GM23248 (cell line): Measurements from ENCODE around the gene RNF130. TPM values are rescaled to one million over a fixed set of nuclear protein-coding genes. Genes with fewer than 3 reads are reported as not detected.
"Not testable (repeated sequence)": the region's sequence is repeated elsewhere in the genome, so short reads cannot be mapped to it uniquely, and the experiment has no call there.

Experiments
- DNase-seq: peaks from one replicate; pipeline ENCODE4 v3.0.0-alpha.2; 2015
- H2AFZ ChIP-seq: fragments of 200-600 bp; sonication (generic); 2 replicates; pipeline ENCODE4 v1.6.1; 2016; ENCODE audit warnings: antibody characterized with exemption
- H3F3A ChIP-seq: fragments of 200-600 bp; sonication (generic); 2 replicates; pipeline ENCODE4 v1.6.1; 2016; ENCODE audit warnings: mild to moderate bottlenecking, antibody characterized with exemption, mixed run types; ENCODE audit not compliant: insufficient read depth
- H3K27ac ChIP-seq: fragments of 200-600 bp; sonication (generic); 2 replicates; pipeline ENCODE4 v1.5.1; 2016; ENCODE audit warnings: mild to moderate bottlenecking
- H3K27me3 ChIP-seq: fragments of 200-600 bp; sonication (generic); replicated peaks from 2 replicates; pipeline ENCODE4 v1.6.1; 2016; ENCODE audit warnings: mild to moderate bottlenecking; ENCODE audit not compliant: insufficient read depth
- H3K36me3 ChIP-seq: fragments of 200-600 bp; sonication (generic); 2 replicates; pipeline ENCODE4 v1.6.1; 2016; ENCODE audit warnings: low read depth, mild to moderate bottlenecking
- H3K4me1 ChIP-seq: fragments of 200-600 bp; sonication (generic); 2 replicates; pipeline ENCODE4 v1.6.1; 2016; ENCODE audit warnings: mild to moderate bottlenecking; ENCODE audit not compliant: insufficient read depth
- H3K4me2 ChIP-seq: fragments of 200-600 bp; sonication (generic); one replicate; pipeline ENCODE4 v1.6.1; 2016; ENCODE audit warnings: mild to moderate bottlenecking; ENCODE audit not compliant: unreplicated experiment
- H3K4me3 ChIP-seq: fragments of 200-600 bp; sonication (generic); 2 replicates; pipeline ENCODE4 v1.5.1; 2016; ENCODE audit warnings: mild to moderate bottlenecking
- H3K79me2 ChIP-seq: fragments of 200-600 bp; sonication (generic); 2 replicates; pipeline ENCODE4 v1.6.1; 2016; ENCODE audit warnings: mild to moderate bottlenecking; ENCODE audit not compliant: insufficient read depth
- H3K9ac ChIP-seq: fragments of 200-600 bp; sonication (generic); 2 replicates; pipeline ENCODE4 v1.6.1; 2016; ENCODE audit warnings: mild to moderate bottlenecking
- H3K9me2 ChIP-seq: fragments of 200-600 bp; sonication (generic); 2 replicates; pipeline ENCODE4 v1.6.1; 2016; ENCODE audit warnings: mixed run types, mild to moderate bottlenecking, moderate library complexity; ENCODE audit not compliant: insufficient read depth
- H3K9me3 ChIP-seq: fragments of 200-600 bp; sonication (generic); one replicate; pipeline ENCODE4 v1.6.1; 2017; ENCODE audit warnings: low read depth
- H4K20me1 ChIP-seq: fragments of 200-600 bp; sonication (generic); 2 replicates; pipeline ENCODE4 v1.6.0; 2016; ENCODE audit not compliant: insufficient read depth
- EZH2 ChIP-seq: fragments of 200-600 bp; sonication (generic); IDR thresholded peaks from 2 replicates; pipeline ENCODE4 v1.6.1; 2018; ENCODE audit warnings: antibody characterized with exemption, mild to moderate bottlenecking; ENCODE audit not compliant: insufficient read depth, poor library complexity, severe bottlenecking
- EZH2phosphoT487 ChIP-seq: fragments of 200-600 bp; sonication (generic); IDR thresholded peaks from 2 replicates; pipeline ENCODE4 v1.6.1; 2018; ENCODE audit warnings: antibody characterized with exemption, moderate library complexity, mild to moderate bottlenecking, low read depth; ENCODE audit not compliant: insufficient read depth
- WGBS, 2 experiments: methylation state at CpG; one replicate each; pipeline ENCODE4 v1.1.6; 2015 to 2017; ENCODE audit warnings: low lambda C conversion rate in 2 of 2, low coverage in 1 of 2; ENCODE audit errors: missing lambda C conversion rate in 2 of 2; 5-methylcytosine and 5-hydroxymethylcytosine counted together
- in situ Hi-C: fragments of 300-500 bp; cut with MboI; formaldehyde crosslinking; loops from 2 replicates; pipeline ENCODE4 v1.15.0; 2020
- polyA plus RNA-seq: library from polyadenylated mRNA; unstranded; fragments of >200 nt; fragmentation: Nextera tagmentation; extraction: Ambion mirVana; gene quantifications from 2 replicates; pipeline ENCODE4 v1.2.1, GENCODE V29; 2016
- total RNA-seq: library from RNA; depleted of rRNA; stranded (reverse); fragments of >200 nt; shearing (Covaris generic); gene quantifications from 2 replicates; pipeline ENCODE4 v1.2.3, GENCODE V29; 2014

The RNF130 gene
- total and polyA plus RNA-seq, 2 experiments from 2014 or later: 27.3 to 49.8 TPM

- H2AFZ ChIP-seq: no peak overlapping the region
- no peaks in the 10 kb centered on the region for H3K27me3 ChIP-seq
- H3K4me1 ChIP-seq: no peaks in the 10 kb centered on the region
- no peak overlapping the region for H3K27ac ChIP-seq
- H3K36me3 ChIP-seq: no peaks in the 10 kb centered on the region
- H3K4me2 ChIP-seq: no peak overlapping the region
- DNase-seq: no peak
- H3F3A ChIP-seq: no peaks in the 10 kb centered on the region
- in situ Hi-C loops: no loop called here
- no peak for TF ChIP-seq EZH2phosphoT487
- peaks cover 4% of the 10 kb centered on the region for H3K9me3 ChIP-seq
- WGBS, 2 experiments: 96 to 97% methylated on average over 1 of the region's 1 CpG
- no peaks in the 10 kb centered on the region for H3K79me2 ChIP-seq
- H3K4me3 ChIP-seq: no peak overlapping the region
- no peak overlapping the region for H3K9ac ChIP-seq
- no peaks in the 10 kb centered on the region for H4K20me1 ChIP-seq
- H3K9me2 ChIP-seq: peaks cover 5% of the 10 kb centered on the region; the same call in 1 of the 2 replicates
Observed at GRCh38 chr5:179991106-179991505, 80.5 kb downstream of the RNF130 start.

- H3K4me1 ChIP-seq, H4K20me1 ChIP-seq, H3K4me2 ChIP-seq, H3K27ac ChIP-seq, H3F3A ChIP-seq, H3K9me3 ChIP-seq, H3K36me3 ChIP-seq, H3K27me3 ChIP-seq, H2AFZ ChIP-seq, H3K9me2 ChIP-seq, H3K9ac ChIP-seq, H3K79me2 ChIP-seq, H3K4me3 ChIP-seq, DNase-seq, in situ Hi-C loops: not testable (repeated sequence)
- WGBS, 2 experiments: 96 to 98% methylated on average over 8 of the region's 8 CpGs
Observed at GRCh38 chr5:179990525-179990924, 81.0 kb downstream of the RNF130 start.

- Histone ChIP-seq H4K20me1 (no peaks in the 10 kb centered on the region), H3F3A (no peaks in the 10 kb centered on the region), H2AFZ (no peak overlapping the region), H3K4me2 (no peak overlapping the region), H3K27ac (no peak overlapping the region), H3K36me3 (no peaks in the 10 kb centered on the region), H3K9me2 (peaks cover 5% of the 10 kb centered on the region; the same call in 1 of the 2 replicates), H3K27me3 (no peaks in the 10 kb centered on the region), H3K9ac (no peak overlapping the region), H3K79me2 (no peaks in the 10 kb centered on the region), H3K4me3 (no peak overlapping the region), H3K4me1 (no peaks in the 10 kb centered on the region), H3K9me3 (no peaks in the 10 kb centered on the region)
- no peak for DNase-seq
- in situ Hi-C loops: no loop called here
- 88 to 91% methylated on average over 6 of the region's 6 CpGs for WGBS, 2 experiments
- TF ChIP-seq EZH2phosphoT487 (no peak), EZH2 (no peak)
Observed at GRCh38 chr5:179986328-179986727, 85.2 kb downstream of the RNF130 start.

- Histone ChIP-seq H3F3A (no peaks in the 10 kb centered on the region), H3K9ac (no peak overlapping the region), H3K27ac (no peak overlapping the region), H3K36me3 (no peaks in the 10 kb centered on the region), H3K9me3 (no peaks in the 10 kb centered on the region), H3K27me3 (no peaks in the 10 kb centered on the region), H3K9me2 (no peaks in the 10 kb centered on the region), H3K4me2 (no peak overlapping the region), H2AFZ (no peak overlapping the region), H3K79me2 (no peaks in the 10 kb centered on the region), H4K20me1 (no peaks in the 10 kb centered on the region), H3K4me1 (no peaks in the 10 kb centered on the region), H3K4me3 (no peak overlapping the region)
- 62 to 68% methylated on average over 5 of the region's 5 CpGs for WGBS, 2 experiments
- no peak for DNase-seq
- in situ Hi-C loops: no loop called here
- TF ChIP-seq EZH2 (no peak), EZH2phosphoT487 (no peak)
Observed at GRCh38 chr5:179981636-179982035, 89.9 kb downstream of the RNF130 start.

GRCh38 chr5:179980767-179981166 lies 90.8 kb downstream of the RNF130 start:
- Histone ChIP-seq H3K36me3 (no peaks in the 10 kb centered on the region), H3F3A (no peaks in the 10 kb centered on the region), H3K9me3 (no peaks in the 10 kb centered on the region), H4K20me1 (no peaks in the 10 kb centered on the region), H3K4me2 (no peak overlapping the region), H3K27me3 (no peaks in the 10 kb centered on the region), H3K9ac (no peak overlapping the region), H2AFZ (no peak overlapping the region), H3K4me3 (no peak overlapping the region), H3K27ac (no peak overlapping the region), H3K4me1 (no peaks in the 10 kb centered on the region), H3K79me2 (no peaks in the 10 kb centered on the region), H3K9me2 (no peaks in the 10 kb centered on the region)
- TF ChIP-seq EZH2phosphoT487 (no peak), EZH2 (no peak)
- in situ Hi-C loops: no loop called here
- WGBS, 2 experiments: 91 to 96% methylated on average over 7 of the region's 7 CpGs
- no peak for DNase-seq
